OCI-LY7 (cell line): ENCODE data around the gene PCGF3.

Source experiments
- CTCF ChIP-seq: fragments of 200-600 bp; sonication (generic); conservative IDR thresholded peaks from 2 replicates; pipeline ENCODE4 v1.5.1; 2014; ENCODE audit warnings: mild to moderate bottlenecking, antibody characterized with exemption, low read length, moderate library complexity, mixed read lengths
- EZH2phosphoT487 ChIP-seq: fragments of 200-600 bp; sonication (generic); IDR thresholded peaks from 2 replicates; pipeline ENCODE4 v1.6.1; 2018; ENCODE audit warnings: low read depth, borderline replicate concordance, mild to moderate bottlenecking, mixed run types, antibody characterized with exemption, low read length, moderate library complexity, mixed read lengths

GRCh38 chr4:768076-768475, 62.4 kb downstream of the PCGF3 start:
- TF ChIP-seq CTCF (no peak), EZH2phosphoT487 (no peak)
